Neural progenitor cell (in vitro differentiated cells): ENCODE results near the gene CXorf49. TPM values are rescaled to one million over a fixed set of nuclear protein-coding genes. Genes with fewer than 3 reads are reported as not detected.
"Not testable (repeated sequence)": the region's sequence is repeated elsewhere in the genome, so short reads cannot be mapped to it uniquely, and the experiment has no call there.

Experiments
- DNase-seq: peaks from one replicate; pipeline ENCODE4 v3.0.0-alpha.2; 2016; ENCODE audit warnings: low spot score
- H2AFZ ChIP-seq: fragments of 200-600 bp; sonication (generic); replicated peaks from 2 replicates; pipeline ENCODE4 v1.6.1; 2016; ENCODE audit warnings: antibody characterized with exemption
- H3F3A ChIP-seq: fragments of 200-600 bp; sonication (generic); 2 replicates; pipeline ENCODE4 v1.6.1; 2016; ENCODE audit warnings: antibody characterized with exemption, low read depth
- H3K27ac ChIP-seq: fragments of 200-600 bp; sonication (generic); 2 replicates; pipeline ENCODE4 v1.5.1; 2016; ENCODE audit warnings: mild to moderate bottlenecking
- H3K27me3 ChIP-seq: fragments of 200-600 bp; sonication (generic); 2 replicates; pipeline ENCODE4 v1.6.1; 2016; ENCODE audit warnings: mild to moderate bottlenecking, moderate library complexity
- H3K36me3 ChIP-seq: fragments of 200-600 bp; sonication (generic); 2 replicates; pipeline ENCODE4 v1.5.1; 2016
- H3K4me1 ChIP-seq: fragments of 200-600 bp; sonication (generic); 2 replicates; pipeline ENCODE4 v1.6.1; 2016; ENCODE audit warnings: mixed run types
- H3K4me2 ChIP-seq: fragments of 200-600 bp; sonication (generic); 2 replicates; pipeline ENCODE4 v1.6.1; 2016
- H3K4me3 ChIP-seq: fragments of 200-600 bp; sonication (generic); 2 replicates; pipeline ENCODE4 v1.5.1; 2016
- H3K79me2 ChIP-seq: fragments of 200-600 bp; sonication (generic); 2 replicates; pipeline ENCODE4 v1.6.1; 2016; ENCODE audit warnings: low read depth
- H3K9ac ChIP-seq: fragments of 200-600 bp; sonication (generic); 2 replicates; pipeline ENCODE4 v1.6.1; 2016
- H3K9me3 ChIP-seq: fragments of 200-600 bp; sonication (generic); 2 replicates; pipeline ENCODE4 v1.5.1; 2016; ENCODE audit warnings: low read depth
- H4K20me1 ChIP-seq: fragments of 200-600 bp; sonication (generic); 2 replicates; pipeline ENCODE4 v1.6.1; 2016; ENCODE audit warnings: low read depth
- H3K27ac Mint-ChIP-seq: 3 replicates; pipeline ENCODE4 v1.8.0; 2021; ENCODE audit warnings: mixed read lengths
- H3K27me3 Mint-ChIP-seq: 2 replicates; pipeline ENCODE4 v1.8.0; 2022; ENCODE audit warnings: low read depth, mild to moderate bottlenecking, inconsistent platforms, moderate library complexity, mixed read lengths; ENCODE audit not compliant: insufficient read depth
- H3K36me3 Mint-ChIP-seq: 3 replicates; pipeline ENCODE4 v1.8.0; 2021; ENCODE audit warnings: mixed read lengths
- H3K4me1 Mint-ChIP-seq: 3 replicates; pipeline ENCODE4 v1.8.0; 2021; ENCODE audit warnings: mixed read lengths
- H3K4me3 Mint-ChIP-seq: 3 replicates; pipeline ENCODE4 v1.8.0; 2021; ENCODE audit warnings: mild to moderate bottlenecking, moderate library complexity, mixed read lengths
- H3K9me3 Mint-ChIP-seq: 3 replicates; pipeline ENCODE4 v1.8.0; 2020; ENCODE audit warnings: mixed read lengths
- CTCF ChIP-seq: fragments of 200-600 bp; sonication (generic); IDR thresholded peaks from 2 replicates; pipeline ENCODE4 v1.5.1; 2017; ENCODE audit warnings: antibody characterized with exemption, mild to moderate bottlenecking
- EZH2 ChIP-seq: fragments of 200-600 bp; sonication (generic); IDR thresholded peaks from 2 replicates; pipeline ENCODE4 v1.6.1; 2017; ENCODE audit warnings: antibody characterized with exemption, mild to moderate bottlenecking, moderate library complexity
- EZH2phosphoT487 ChIP-seq: fragments of 200-600 bp; sonication (generic); IDR thresholded peaks from 2 replicates; pipeline ENCODE4 v1.6.1; 2017; ENCODE audit warnings: antibody characterized with exemption
- total RNA-seq: library from RNA; depleted of rRNA; stranded (reverse); fragments of >200 nt; gene quantifications from 2 replicates; pipeline ENCODE4 v1.2.3, GENCODE V29; 2015; ENCODE audit warnings: low replicate concordance

Gene CXorf49
- total RNA-seq, 1 donor from 2014 or later, result not detected

GRCh38 chrX:71679575-71680207 is 38.4 kb downstream of the CXorf49 start:
- Histone ChIP-seq H2AFZ (no peak overlapping the region), H3K9ac (no peak overlapping the region), H4K20me1 (no peaks in the 10 kb centered on the region), H3K79me2 (no peaks in the 10 kb centered on the region), H3K4me3 (no peak overlapping the region), H3K27me3 (no peaks in the 10 kb centered on the region), H3F3A (no peaks in the 10 kb centered on the region), H3K4me2 (no peak overlapping the region), H3K36me3 (no peaks in the 10 kb centered on the region), H3K4me1 (no peaks in the 10 kb centered on the region), H3K27ac (no peak overlapping the region), H3K9me3 (peaks cover 7% of the 10 kb centered on the region)
- Mint-ChIP-seq H3K27ac (no peak overlapping the region), H3K4me3 (no peak overlapping the region), H3K9me3 (peaks cover 7% of the 10 kb centered on the region), H3K27me3 (peaks cover 3% of the 10 kb centered on the region), H3K36me3 (no peaks in the 10 kb centered on the region), H3K4me1 (no peaks in the 10 kb centered on the region)
- DNase-seq, result no peak
- TF ChIP-seq EZH2 (no peak), EZH2phosphoT487 (no peak), CTCF (no peak)

GRCh38 chrX:71677195-71677594 is 40.9 kb downstream of the CXorf49 start:
- not testable (repeated sequence) for DNase-seq, H3K36me3 ChIP-seq, H3F3A ChIP-seq, H3K4me1 ChIP-seq, H2AFZ ChIP-seq, H3K4me3 ChIP-seq, H3K36me3 Mint-ChIP-seq, H4K20me1 ChIP-seq, H3K9ac ChIP-seq, H3K4me2 ChIP-seq, H3K4me1 Mint-ChIP-seq, H3K9me3 ChIP-seq, H3K4me3 Mint-ChIP-seq, H3K79me2 ChIP-seq, H3K27ac ChIP-seq, H3K27me3 ChIP-seq, H3K27me3 Mint-ChIP-seq, H3K27ac Mint-ChIP-seq
- H3K9me3 Mint-ChIP-seq, result peaks cover 18% of the 10 kb centered on the region

GRCh38 chrX:71676068-71676795 is 41.9 kb downstream of the CXorf49 start:
- not testable (repeated sequence) for H3K27me3 ChIP-seq, H3F3A ChIP-seq, H2AFZ ChIP-seq, H3K4me1 ChIP-seq, H3K36me3 ChIP-seq, H3K79me2 ChIP-seq, H3K4me3 ChIP-seq, H3K27ac ChIP-seq, H3K9me3 ChIP-seq, H3K4me1 Mint-ChIP-seq, H3K36me3 Mint-ChIP-seq, H4K20me1 ChIP-seq, H3K9ac ChIP-seq, H3K27me3 Mint-ChIP-seq, H3K4me2 ChIP-seq, H3K27ac Mint-ChIP-seq, DNase-seq, H3K4me3 Mint-ChIP-seq
- H3K9me3 Mint-ChIP-seq, result peaks cover 24% of the 10 kb centered on the region

GRCh38 chrX:71675636-71676035 is 42.4 kb downstream of the CXorf49 start:
- not testable (repeated sequence) for H3K4me1 Mint-ChIP-seq, H3K27me3 ChIP-seq, H3F3A ChIP-seq, H2AFZ ChIP-seq, DNase-seq, H3K9ac ChIP-seq, H3K27me3 Mint-ChIP-seq, H3K79me2 ChIP-seq, H3K36me3 Mint-ChIP-seq, H3K27ac Mint-ChIP-seq, H3K4me3 ChIP-seq, H4K20me1 ChIP-seq, H3K9me3 ChIP-seq, H3K4me1 ChIP-seq, H3K4me3 Mint-ChIP-seq, H3K36me3 ChIP-seq, H3K4me2 ChIP-seq, H3K27ac ChIP-seq
- H3K9me3 Mint-ChIP-seq, result peaks cover 24% of the 10 kb centered on the region

- Mint-ChIP-seq H3K27me3 (peaks cover 7% of the 10 kb centered on the region), H3K36me3 (no peaks in the 10 kb centered on the region), H3K4me3 (no peak overlapping the region), H3K4me1 (no peaks in the 10 kb centered on the region), H3K27ac (no peak overlapping the region), H3K9me3 (peaks cover 24% of the 10 kb centered on the region)
- H3K4me3 ChIP-seq, result no peak overlapping the region
- H3K36me3 ChIP-seq, result no peaks in the 10 kb centered on the region
- no peak for TF ChIP-seq EZH2phosphoT487
- TF ChIP-seq CTCF, result no peak
- no peak for TF ChIP-seq EZH2
- no peak overlapping the region for H3K27ac ChIP-seq
- H3K9me3 ChIP-seq, result no peaks in the 10 kb centered on the region
- H3K4me1 ChIP-seq, result no peaks in the 10 kb centered on the region
- H4K20me1 ChIP-seq, result no peaks in the 10 kb centered on the region
- H2AFZ ChIP-seq, result no peak overlapping the region
- no peaks in the 10 kb centered on the region for H3K79me2 ChIP-seq
- H3K4me2 ChIP-seq, result no peak overlapping the region
- DNase-seq, result no peak
- H3K9ac ChIP-seq, result no peak overlapping the region
- no peaks in the 10 kb centered on the region for H3K27me3 ChIP-seq
- no peaks in the 10 kb centered on the region for H3F3A ChIP-seq
Observed at GRCh38 chrX:71671938-71672337, 46.1 kb downstream of the CXorf49 start.
